Measurements from ENCODE around the gene PRAMEF1.

- TF ChIP-seq POLR2AphosphoS5 (IDR thresholded peaks at IDR 0.05; ENCODE audit: low read depth, low read length) (no peak), POLR2A (IDR thresholded peaks at IDR 0.05; ENCODE audit: low read depth, low read length) (no peak)
Observed at GRCh38 chr1:12757836-12758235, 33.4 kb upstream of the PRAMEF1 start.
